ENCODE data around the gene ALB.

DNA sequence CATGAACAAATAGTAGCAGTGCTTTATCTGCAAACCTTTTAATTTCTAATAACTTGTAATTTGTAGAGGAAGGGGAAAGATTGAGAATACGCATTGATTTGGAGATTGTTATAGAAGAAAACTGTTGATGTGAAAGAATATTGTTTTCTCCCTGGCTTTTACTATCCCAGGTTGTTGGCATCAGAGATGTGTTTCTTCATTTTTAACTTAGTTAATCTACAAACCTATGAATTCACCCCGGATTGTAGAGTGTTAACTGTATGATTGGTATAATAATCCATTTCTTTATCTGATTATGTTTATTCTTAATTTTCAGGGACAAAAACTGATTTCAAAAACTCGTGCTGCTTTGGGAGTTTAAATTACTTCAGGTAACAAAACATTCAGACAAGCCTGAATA lies 50.8 kb downstream of the ALB start:
- TF ChIP-seq, protein P1, sequence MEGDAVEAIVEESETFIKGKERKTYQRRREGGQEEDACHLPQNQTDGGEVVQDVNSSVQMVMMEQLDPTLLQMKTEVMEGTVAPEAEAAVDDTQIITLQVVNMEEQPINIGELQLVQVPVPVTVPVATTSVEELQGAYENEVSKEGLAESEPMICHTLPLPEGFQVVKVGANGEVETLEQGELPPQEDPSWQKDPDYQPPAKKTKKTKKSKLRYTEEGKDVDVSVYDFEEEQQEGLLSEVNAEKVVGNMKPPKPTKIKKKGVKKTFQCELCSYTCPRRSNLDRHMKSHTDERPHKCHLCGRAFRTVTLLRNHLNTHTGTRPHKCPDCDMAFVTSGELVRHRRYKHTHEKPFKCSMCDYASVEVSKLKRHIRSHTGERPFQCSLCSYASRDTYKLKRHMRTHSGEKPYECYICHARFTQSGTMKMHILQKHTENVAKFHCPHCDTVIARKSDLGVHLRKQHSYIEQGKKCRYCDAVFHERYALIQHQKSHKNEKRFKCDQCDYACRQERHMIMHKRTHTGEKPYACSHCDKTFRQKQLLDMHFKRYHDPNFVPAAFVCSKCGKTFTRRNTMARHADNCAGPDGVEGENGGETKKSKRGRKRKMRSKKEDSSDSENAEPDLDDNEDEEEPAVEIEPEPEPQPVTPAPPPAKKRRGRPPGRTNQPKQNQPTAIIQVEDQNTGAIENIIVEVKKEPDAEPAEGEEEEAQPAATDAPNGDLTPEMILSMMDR (IDR thresholded peaks at IDR 0.05): no peak
- TF ChIP-seq POLR2A (IDR thresholded peaks at IDR 0.05) (no peak), EP300 (IDR thresholded peaks at IDR 0.05) (no peak), POLR2AphosphoS5 (IDR thresholded peaks at IDR 0.05) (no peak)
